GM12878 (cell line): Measurements from ENCODE around the gene SLCO2A1. TPM values are rescaled to one million over a fixed set of nuclear protein-coding genes. Genes with fewer than 3 reads are reported as not detected.

Experiments
- ATAC-seq: fragments of 200-7000 bp; cut with Tn5 transposase; 3 replicates; pipeline ENCODE4 v1.9.1; 2020; ENCODE audit warnings: mild to moderate bottlenecking, moderate library complexity
- BruUV-seq: library from RNA; stranded (reverse); fragments of 400-500 nt; replicated peaks from 2 replicates; lab custom pipeline; 2021; lab: Mats Ljungman, UMichigan
- CTCF ChIA-PET: fragments of 300-600 bp; sonication (Branson Sonifier 250); formaldehyde crosslinking; extraction: SDS; loops from one replicate; lab custom pipeline; 2021; ENCODE audit warnings: inconsistent platforms; lab: Yijun Ruan, JAX
- POLR2A ChIA-PET: fragments of 350-600 bp; formaldehyde crosslinking; extraction: SDS; loops from one replicate; lab custom pipeline; 2021; ENCODE audit warnings: inconsistent platforms; lab: Charles Lee
- RAD21 ChIA-PET: fragments of 300-600 bp; sonication (Branson Sonifier 250); formaldehyde crosslinking; loops from one replicate; lab custom pipeline; 2023; ENCODE audit warnings: antibody characterized with exemption; ENCODE audit not compliant: unreplicated experiment; lab: Charles Lee
- SMC1A ChIA-PET: fragments of 300-600 bp; sonication (Branson Sonifier 250); formaldehyde crosslinking; loops from one replicate; lab custom pipeline; 2023; ENCODE audit not compliant: unreplicated experiment, uncharacterized antibody; lab: Charles Lee
- DNase-seq: peaks from one replicate; pipeline ENCODE4 v3.0.0-alpha.2; 2011; ENCODE audit warnings: low read depth, low spot score
- FAIRE-seq: peaks from 3 replicates; lab custom pipeline; 2011; peaks lifted over from hg19 to GRCh38; lab: Jason Lieb, UNC
- H2AFZ ChIP-seq: 2 replicates; pipeline ENCODE4 v1.6.0; 2011; ENCODE audit warnings: low read depth, low read length, control low read depth; ENCODE audit not compliant: control insufficient read depth
- H3K27ac ChIP-seq: 2 replicates; pipeline ENCODE4 v1.5.1; 2011; ENCODE audit warnings: control low read depth; ENCODE audit not compliant: control insufficient read depth, insufficient read depth
- H3K27me3 ChIP-seq, 2 experiments: replicated peaks in 1 of 2; 2 replicates each; pipeline versions ENCODE4 v1.6.0 to v1.6.1; 2011; ENCODE audit warnings: low read length in 1 of 2; ENCODE audit not compliant: control insufficient read depth in 2 of 2, insufficient read depth in 2 of 2
- H3K36me3 ChIP-seq, 2 experiments: 2 replicates each; pipeline ENCODE4 v1.5.1; 2011; ENCODE audit warnings: low read length in 1 of 2; ENCODE audit not compliant: control insufficient read depth in 2 of 2, insufficient read depth in 2 of 2
- H3K4me1 ChIP-seq: 2 replicates; pipeline ENCODE4 v1.6.1; 2011; ENCODE audit warnings: mild to moderate bottlenecking, low read length, moderate library complexity, mixed read lengths; ENCODE audit not compliant: control insufficient read depth, insufficient read depth
- H3K4me2 ChIP-seq: 2 replicates; pipeline ENCODE4 v1.6.0; 2011; ENCODE audit warnings: control low read depth; ENCODE audit not compliant: control insufficient read depth, insufficient read depth
- H3K4me3 ChIP-seq: fragments of 200-600 bp; sonication (generic); 2 replicates; pipeline ENCODE4 v1.5.1; 2016
- H3K79me2 ChIP-seq: 2 replicates; pipeline ENCODE4 v1.6.0; 2011; ENCODE audit warnings: low read length; ENCODE audit not compliant: control insufficient read depth, insufficient read depth
- H3K9ac ChIP-seq: 2 replicates; pipeline ENCODE4 v1.8.0; 2011; ENCODE audit warnings: low read length, control low read depth, mixed read lengths; ENCODE audit not compliant: control insufficient read depth, insufficient read depth
- H3K9me3 ChIP-seq: replicated peaks from 3 replicates; pipeline ENCODE4 v1.5.1; 2011; ENCODE audit warnings: mild to moderate bottlenecking, low read length; ENCODE audit not compliant: control insufficient read depth, insufficient read depth
- H4K20me1 ChIP-seq: 2 replicates; pipeline ENCODE4 v1.6.0; 2011; ENCODE audit not compliant: control insufficient read depth, insufficient read depth
- IRF3 ChIP-seq: fragments of 450-650 bp; IDR thresholded peaks from 2 replicates; pipeline ENCODE4 v1.6.1; 2014; ENCODE audit warnings: mild to moderate bottlenecking
- IRF4 ChIP-seq: IDR thresholded peaks from 2 replicates; pipeline ENCODE4 v1.6.1; 2011; ENCODE audit warnings: low read depth, low read length
- MLLT1 ChIP-seq: fragments of 450-650 bp; IDR thresholded peaks from 2 replicates; pipeline ENCODE4 v1.6.1; 2016; ENCODE audit warnings: mild to moderate bottlenecking
- MTA2 ChIP-seq: fragments of 450-650 bp; IDR thresholded peaks from 2 replicates; pipeline ENCODE4 v1.6.1; 2016; ENCODE audit warnings: low read depth, mild to moderate bottlenecking, moderate library complexity
- MYB ChIP-seq: fragments of 150-350 bp; IDR thresholded peaks from 2 replicates; pipeline ENCODE4 v1.6.1; 2014; ENCODE audit warnings: mild to moderate bottlenecking, low read depth, low read length, borderline replicate concordance
- NFIC ChIP-seq: IDR thresholded peaks from 2 replicates; pipeline ENCODE4 v1.6.1; 2012; ENCODE audit warnings: low read depth, mild to moderate bottlenecking, inconsistent platforms, low read length, moderate library complexity
- WGBS: methylation state at CpG from one replicate; pipeline ENCODE4 v1.1.6; 2016; ENCODE audit warnings: low lambda C conversion rate; ENCODE audit not compliant: insufficient replicate concordance, insufficient coverage; ENCODE audit errors: missing lambda C conversion rate; 5-methylcytosine and 5-hydroxymethylcytosine counted together
- in situ Hi-C: fragments of 300-500 bp; cut with MboI; formaldehyde crosslinking; loops from 9 replicates; pipeline ENCODE4 v1.14.3; 2018; ENCODE audit warnings: mixed read lengths
- intact Hi-C: fragments of 100-400 bp; cut with micrococcal nuclease; formaldehyde crosslinking; loops from one replicate; pipeline ENCODE4 v1.14.2; 2022; ENCODE audit not compliant: unreplicated experiment
- polyA plus RNA-seq, 11 experiments: library from polyadenylated mRNA; depleted of rRNA in 4 of 11; unstranded in 6 of 11; stranded (reverse) in 5 of 11; fragments of >200 nt; fragmentation: Nextera tagmentation in 4 of 11; fragmentation: Illumina TruSeq in 1 of 11; extraction: Ambion mirVana in 4 of 11; extraction: Trizol in 1 of 11; gene quantifications; 1 replicate in 1 of 11; 2 replicates in 10 of 11; pipeline versions ENCODE4 v1.2.1 to v1.2.3, GENCODE V29; 2011 to 2016; ENCODE audit warnings: inconsistent platforms in 2 of 11, missing spikeins in 2 of 11, low read depth in 1 of 11
- total RNA-seq, 4 experiments: library from RNA; depleted of rRNA in 3 of 4; stranded (reverse); fragments of >200 nt in 3 of 4; fragmentation: Illumina TruSeq in 1 of 4; extraction: Trizol in 1 of 4; gene quantifications; 2 replicates each; pipeline versions ENCODE4 v1.2.1 to v1.2.3, GENCODE V29; 2013 to 2021

SLCO2A1 gene
- total and polyA plus RNA-seq, 10 of the 15 experiments (the other 5 are each of a cell fraction or from before 2014, with no cell fraction given): 0.05 TPM; not detected in 9

- in situ Hi-C loops: no loop called here
- POLR2A ChIA-PET: no interaction called here
- Histone ChIP-seq H3K4me2 (no peak overlapping the region), H3K9ac (no peak overlapping the region), H3K27me3 (peaks cover 2% of the 10 kb centered on the region in 2 experiments; a peak in 2 of 4 replicates), H3K36me3 (no peaks in the 10 kb centered on the region), H3K27ac (no peak overlapping the region), H3K4me3 (no peak overlapping the region), H3K4me1 (no peaks in the 10 kb centered on the region), H2AFZ (no peak overlapping the region), H4K20me1 (no peaks in the 10 kb centered on the region), H3K9me3 (no peaks in the 10 kb centered on the region; the same call in 2 of the 3 replicates), H3K79me2 (no peaks in the 10 kb centered on the region)
- RAD21 ChIA-PET: no interaction called here
- ATAC-seq (no peak), DNase-seq (no peak), FAIRE-seq (no peak)
- SMC1A ChIA-PET: no interaction called here
- intact Hi-C loops: no loop called here
- no TSS peak for BruUV-seq
- CTCF ChIA-PET: no interaction called here
- TF ChIP-seq IRF4: no peak
- TF ChIP-seq IRF3: no peak
- no peak for TF ChIP-seq MTA2
- TF ChIP-seq MLLT1: no peak
- TF ChIP-seq NFIC: no peak
- no peak for TF ChIP-seq MYB
- WGBS: 35% methylated on average over 7 of the region's 7 CpGs
Measured at GRCh38 chr3:134055661-134056060, 25.9 kb upstream of the SLCO2A1 start.
